Measurements from ENCODE around the gene RUFY4. TPM values are rescaled to one million over a fixed set of nuclear protein-coding genes. Genes with fewer than 3 reads are reported as not detected.

RUFY4 gene
- total RNA-seq, 1 experiment from 2014 or later, result not detected

DNA sequence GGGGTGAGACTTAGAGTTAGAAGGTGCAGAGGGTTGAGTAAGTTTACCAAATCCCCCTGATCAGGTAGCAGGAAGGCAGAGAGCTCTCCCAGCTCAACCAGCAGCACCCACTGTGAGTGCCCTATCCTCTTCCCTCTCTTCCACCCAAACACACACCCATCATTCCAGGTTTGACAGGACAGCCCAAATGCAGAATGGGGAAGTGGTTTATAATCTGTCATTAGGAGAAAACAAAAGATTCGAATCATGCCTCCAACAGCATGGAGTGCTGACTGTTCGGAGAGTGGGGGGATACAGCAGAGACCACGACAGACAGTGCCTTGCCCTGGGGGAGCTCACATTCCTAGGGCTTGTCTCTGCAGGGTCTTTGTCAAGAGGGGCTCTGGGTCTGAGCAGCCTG, 68.5 kb downstream of the RUFY4 start:
- CTCF ChIA-PET, result no interaction called here
- H3K27ac ChIP-seq (ENCODE audit: low read length), result no peak overlapping the region
- no peaks in the 10 kb centered on the region for H3K36me3 ChIP-seq (ENCODE audit: control insufficient read depth, insufficient read depth, low read length)
- H3K4me3 ChIP-seq (ENCODE audit: low read depth in 2 of 2, low read length in 2 of 2), result no peak overlapping the region
- POLR2A ChIA-PET, result no interaction called here
- BruUV-seq (replicated peaks), result no TSS peak
- DNase-seq (ENCODE audit: low read depth, low spot score), result no peak
- H3K27me3 ChIP-seq (ENCODE audit: control insufficient read depth, insufficient read depth, low read length), result peaks cover 7% of the 10 kb centered on the region
- H3K4me1 ChIP-seq (ENCODE audit: control insufficient read depth, insufficient read depth, low read length), result no peaks in the 10 kb centered on the region
- no peaks in the 10 kb centered on the region for H3K9me3 ChIP-seq (ENCODE audit: control insufficient read depth, insufficient read depth, low read depth, low read length)
- no peak for ATAC-seq
- TF ChIP-seq CTCF (IDR thresholded peaks at IDR 0.05) (no peak), POLR2AphosphoS5 (IDR thresholded peaks at IDR 0.05; ENCODE audit: low read depth, low read length) (no peak), SIN3A (IDR thresholded peaks at IDR 0.05; ENCODE audit: borderline replicate concordance, insufficient read depth, low read depth, low read length) (no peak), TCF7L2 (IDR thresholded peaks at IDR 0.05; ENCODE audit: low read depth, low read length) (no peak), REST (IDR thresholded peaks at IDR 0.05; ENCODE audit: insufficient read depth in 1 of 2, low read depth in 2 of 2, low read length in 1 of 2) (no peak)
- intact Hi-C loops (cut with micrococcal nuclease; ENCODE audit: unreplicated experiment) (no loop called here), in situ Hi-C loops (cut with HindIII; ENCODE audit: low pct_unique_long_range_greater_than_20kb, low sequenced_read_pairs) (no loop called here)

GRCh38 chr2:218138047-218138446, 69.0 kb downstream of the RUFY4 start:
- Histone ChIP-seq H3K4me1 (ENCODE audit: control insufficient read depth, insufficient read depth, low read length) (no peaks in the 10 kb centered on the region), H3K36me3 (ENCODE audit: control insufficient read depth, insufficient read depth, low read length) (no peaks in the 10 kb centered on the region), H3K9me3 (ENCODE audit: control insufficient read depth, insufficient read depth, low read depth, low read length) (no peaks in the 10 kb centered on the region), H3K4me3 (ENCODE audit: low read depth in 2 of 2, low read length in 2 of 2) (no peak overlapping the region), H3K27ac (ENCODE audit: low read length) (no peak overlapping the region), H3K27me3 (ENCODE audit: control insufficient read depth, insufficient read depth, low read length) (peaks cover 7% of the 10 kb centered on the region)
- ATAC-seq, result no peak; the same call in 1 of the 2 replicates
- CTCF ChIA-PET, result no interaction called here
- in situ Hi-C loops (cut with HindIII; ENCODE audit: low pct_unique_long_range_greater_than_20kb, low sequenced_read_pairs) (no loop called here), intact Hi-C loops (cut with micrococcal nuclease; ENCODE audit: unreplicated experiment) (no loop called here)
- POLR2A ChIA-PET, result no interaction called here
- no TSS peak for BruUV-seq (replicated peaks)
- DNase-seq (ENCODE audit: low read depth, low spot score), result no peak
- TF ChIP-seq REST (IDR thresholded peaks at IDR 0.05; ENCODE audit: insufficient read depth in 1 of 2, low read depth in 2 of 2, low read length in 1 of 2), result no peak
- TF ChIP-seq CTCF (IDR thresholded peaks at IDR 0.05), result no peak
- no peak for TF ChIP-seq TCF7L2 (IDR thresholded peaks at IDR 0.05; ENCODE audit: low read depth, low read length)
- TF ChIP-seq SIN3A (IDR thresholded peaks at IDR 0.05; ENCODE audit: borderline replicate concordance, insufficient read depth, low read depth, low read length), result no peak
- no peak for TF ChIP-seq POLR2AphosphoS5 (IDR thresholded peaks at IDR 0.05; ENCODE audit: low read depth, low read length)

Other genes with a start within 250 kb of the RUFY4 start
- 0.49 TPM for gene TNS1, start 66.3 kb upstream of the RUFY4 start, total RNA-seq (2021; ENCODE audit: unreplicated experiment)
- gene CXCR2, start 56.8 kb downstream of the RUFY4 start, total RNA-seq (2021; ENCODE audit: unreplicated experiment), result not detected
- gene CXCR1, start 97.7 kb downstream of the RUFY4 start, total RNA-seq (2021; ENCODE audit: unreplicated experiment), result not detected
- 248 TPM for gene ARPC2, start 147.9 kb downstream of the RUFY4 start, total RNA-seq (2021; ENCODE audit: unreplicated experiment)
- 0.18 TPM for gene GPBAR1, start 191.8 kb downstream of the RUFY4 start, total RNA-seq (2021; ENCODE audit: unreplicated experiment)
- gene AAMP, start 200.9 kb downstream of the RUFY4 start, total RNA-seq (2021; ENCODE audit: unreplicated experiment), result 103 TPM
- 49.0 TPM for gene PNKD, start 201.3 kb downstream of the RUFY4 start, total RNA-seq (2021; ENCODE audit: unreplicated experiment)
- 114 TPM for gene TMBIM1, start 223.2 kb downstream of the RUFY4 start, total RNA-seq (2021; ENCODE audit: unreplicated experiment)

Measured in Panc1 (cell line).